HG03095 (cell line): ENCODE data around the gene HBS1L.

Experiments
- ATAC-seq: cut with Tn5 transposase; IDR thresholded peaks from one replicate; pipeline ENCODE4 v1.9.1; 2021; ENCODE audit warnings: moderate library complexity; ENCODE audit not compliant: unreplicated experiment

HBS1L gene

GRCh38 chr6:135054569-135055498 is at the start of gene HBS1L:
HBS1L (minus strand) TSS chr6:135054822; CDS start chr6:135054691, 131 bp downstream.
- ATAC-seq, result peak; percentile 97

- no peak for ATAC-seq
Observed at GRCh38 chr6:135104199-135104598, 49.6 kb upstream of the HBS1L start.

DNA sequence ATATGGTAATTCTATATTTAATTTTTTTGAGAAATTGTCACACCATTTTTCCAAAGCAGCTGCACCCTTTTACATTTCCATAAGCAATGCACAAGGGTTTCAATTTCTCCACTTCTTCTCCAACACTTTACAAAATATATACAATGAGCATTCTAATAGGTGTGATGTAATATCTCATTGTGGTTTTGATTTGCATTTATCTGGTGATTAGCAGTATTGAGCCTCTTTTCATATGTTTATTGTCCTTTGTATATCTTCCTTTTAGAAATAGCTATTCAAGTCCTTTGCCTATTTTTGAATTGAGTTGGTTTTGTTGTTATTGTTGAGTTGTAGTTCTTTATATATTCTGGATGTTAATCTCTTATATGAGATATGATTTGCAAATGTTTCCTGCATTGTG is 47.6 kb upstream of the HBS1L start:
- ATAC-seq, result no peak

- ATAC-seq, result no peak
Observed at GRCh38 chr6:135097172-135097571, 42.5 kb upstream of the HBS1L start.

DNA sequence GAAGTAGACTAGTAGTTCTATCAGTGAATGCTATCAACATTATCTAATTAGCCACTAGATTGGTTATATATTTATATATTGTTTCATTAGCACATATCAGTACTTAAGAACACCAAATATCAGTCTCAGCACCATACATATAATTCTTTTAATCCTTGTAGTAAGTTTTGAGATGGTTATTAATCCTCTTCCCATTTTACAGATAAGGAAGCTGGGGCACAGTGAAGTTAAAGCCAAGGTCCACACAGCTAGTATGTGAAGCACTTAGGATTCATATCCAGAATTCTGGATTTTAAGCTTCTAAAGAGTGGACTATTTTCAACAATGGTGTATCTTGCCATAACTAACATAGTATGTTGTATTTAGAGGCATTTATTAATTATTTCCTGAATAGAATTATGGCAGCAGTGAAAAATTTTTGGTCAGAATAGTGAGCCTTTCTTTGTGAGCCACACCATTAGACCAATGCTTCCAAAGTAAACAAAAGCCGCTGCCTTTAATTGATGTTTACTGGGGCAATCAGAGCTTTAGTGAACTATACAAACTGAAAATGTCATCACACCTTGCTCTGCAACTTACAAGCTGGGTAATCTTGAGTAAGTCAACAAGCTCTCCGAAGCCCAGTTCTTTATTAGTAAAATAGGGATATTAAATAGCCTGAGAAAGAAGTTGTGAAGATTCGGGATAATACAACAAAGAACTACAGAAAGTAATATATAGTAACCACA is 41.9 kb upstream of the HBS1L start:
- ATAC-seq, result no peak

- no peak for ATAC-seq
Observed at GRCh38 chr6:135095716-135096115, 41.1 kb upstream of the HBS1L start.

DNA sequence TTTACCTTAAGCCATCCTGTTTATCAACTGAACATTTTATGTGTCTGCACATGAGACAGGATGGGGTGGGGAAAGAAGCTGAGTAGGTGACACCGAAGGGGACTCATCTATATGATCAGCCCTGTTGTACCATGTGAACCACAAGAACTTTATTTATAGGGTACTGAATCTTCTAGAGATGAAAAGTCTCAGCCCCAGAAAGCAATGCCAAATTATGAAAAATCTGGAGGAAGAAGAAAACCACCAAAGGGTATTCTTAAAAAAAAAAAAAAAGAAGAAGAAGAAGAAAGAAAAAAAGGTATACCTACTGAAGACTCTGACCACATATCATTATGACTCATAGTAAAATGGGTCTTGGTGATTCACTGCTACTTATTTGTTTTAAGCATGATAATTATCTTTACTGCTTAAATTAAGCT is 39.8 kb upstream of the HBS1L start:
- peak; percentile 58 for ATAC-seq

DNA sequence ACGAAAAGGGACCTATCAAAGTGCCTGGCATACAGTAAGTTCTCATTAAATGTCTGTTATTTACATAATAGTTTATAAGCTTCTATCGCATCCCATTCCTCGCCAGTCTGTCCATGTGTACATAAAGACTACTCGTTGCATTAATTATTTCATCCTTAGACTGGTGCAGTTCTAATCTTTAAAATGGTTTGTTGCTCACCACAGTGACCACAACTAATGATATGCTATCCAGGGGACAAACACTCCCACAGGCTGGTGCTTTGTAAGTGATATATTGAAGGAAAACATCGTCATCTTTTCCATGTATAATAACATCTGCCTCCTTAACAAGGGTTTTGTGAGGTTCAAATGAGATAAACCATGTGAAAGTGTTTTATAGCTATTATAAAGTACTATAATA is 39.0 kb upstream of the HBS1L start:
- no peak for ATAC-seq

DNA sequence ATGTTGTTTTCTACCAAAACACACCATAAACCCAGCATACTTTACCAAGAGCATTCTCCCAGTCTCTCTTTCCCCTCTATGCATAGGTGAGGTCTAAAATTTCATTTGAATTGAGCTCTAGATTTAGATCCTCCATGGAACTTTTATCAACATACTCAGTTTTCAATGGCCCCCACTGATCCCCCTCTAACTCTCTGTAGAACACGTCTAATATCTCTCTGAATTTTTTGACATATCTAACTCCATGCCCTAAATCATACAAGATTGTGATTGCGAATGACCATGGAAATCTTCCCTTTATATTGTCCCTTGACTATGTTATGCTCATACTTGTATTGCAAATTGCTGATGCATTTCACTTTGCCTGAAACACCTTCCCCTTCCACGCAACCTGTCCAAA is 38.1 kb upstream of the HBS1L start:
- ATAC-seq, result no peak

- ATAC-seq, result no peak
Observed at GRCh38 chr6:135090819-135091218, 36.2 kb upstream of the HBS1L start.

DNA sequence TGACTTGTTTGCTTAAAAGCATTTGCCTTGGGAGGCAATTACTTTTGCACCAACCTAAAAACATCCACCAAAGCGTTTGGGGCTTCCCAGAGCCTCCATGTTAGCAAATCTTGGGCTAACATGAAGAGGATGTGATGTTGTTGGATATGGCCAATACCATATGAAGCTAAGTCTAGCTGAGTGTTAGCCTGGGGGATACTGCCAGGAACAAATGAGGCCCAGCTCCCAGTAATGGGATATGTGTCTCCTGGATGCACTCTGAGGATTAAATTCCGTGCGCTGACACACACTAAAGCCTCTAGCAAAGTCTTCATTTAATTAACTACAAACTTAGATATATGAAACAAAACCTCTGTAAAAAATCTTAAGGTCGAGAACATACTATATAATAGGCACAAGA is 35.3 kb upstream of the HBS1L start:
- no peak for ATAC-seq

DNA sequence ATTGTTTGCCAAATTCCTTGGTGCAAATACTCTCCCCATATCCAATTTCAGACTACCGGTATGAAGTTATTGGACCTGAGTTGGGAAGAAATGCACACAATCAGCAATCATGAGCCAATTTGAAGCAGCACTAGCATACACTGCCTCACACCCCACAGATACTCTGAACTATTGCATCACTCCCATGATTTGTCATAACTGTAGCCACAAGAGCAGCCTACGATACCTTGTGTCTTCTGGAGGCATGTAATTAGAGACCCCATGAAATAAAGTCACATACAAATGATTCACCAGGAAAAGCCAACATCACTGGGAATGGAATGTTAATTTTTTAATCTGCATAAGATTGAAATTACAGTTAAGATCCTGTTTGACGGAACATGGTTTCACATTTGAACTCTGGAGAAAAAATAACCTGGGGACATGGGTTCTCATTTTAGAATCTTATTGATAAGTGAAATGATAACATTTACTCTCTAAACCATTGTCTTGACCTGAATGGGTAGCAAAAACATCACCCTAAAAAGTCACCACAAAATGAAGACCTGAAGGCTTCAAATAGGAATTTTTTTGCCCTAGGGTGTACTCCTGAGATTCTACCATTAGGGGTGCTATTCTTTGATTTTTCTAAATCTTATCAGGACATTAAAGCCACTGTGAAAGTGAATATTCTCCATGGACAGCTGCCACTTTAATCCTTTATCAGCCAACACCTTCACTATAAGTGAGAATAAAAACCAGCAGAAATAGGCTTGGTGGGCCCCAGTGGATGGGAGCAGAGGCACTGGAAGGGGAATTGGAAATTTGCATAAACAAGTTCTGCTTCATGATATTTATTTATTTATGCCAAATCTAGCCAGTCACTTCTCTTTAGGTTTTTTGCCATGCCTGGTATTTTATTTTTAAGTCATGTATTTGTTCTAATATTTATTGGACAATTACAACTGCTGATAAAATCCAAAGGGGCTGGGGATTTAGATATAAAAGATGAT is 34.5 kb upstream of the HBS1L start:
- ATAC-seq, result peak; percentile 78

GRCh38 chr6:135088281-135088680 is 33.7 kb upstream of the HBS1L start:
- ATAC-seq, result peak; percentile 4

- no peak for ATAC-seq
Observed at GRCh38 chr6:135087803-135088202, 33.2 kb upstream of the HBS1L start.

- ATAC-seq, result no peak
Observed at GRCh38 chr6:135087403-135087802, 32.8 kb upstream of the HBS1L start.

DNA sequence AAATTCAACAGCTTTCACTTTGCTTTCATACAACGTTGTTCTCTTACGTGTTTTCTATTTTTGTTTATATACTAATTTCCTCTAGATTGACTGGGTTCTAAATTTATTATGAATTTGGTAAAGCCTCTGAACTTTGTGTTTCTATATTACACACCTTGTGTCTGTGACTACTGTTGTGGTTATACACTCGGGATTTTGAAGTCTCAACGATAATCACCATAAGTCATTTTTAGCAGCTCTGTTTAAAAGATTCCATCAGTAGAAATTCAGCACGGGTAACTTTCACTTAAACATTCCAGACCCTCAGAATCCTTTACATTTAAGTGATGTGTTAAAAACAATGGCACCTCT is 31.8 kb upstream of the HBS1L start:
- no peak for ATAC-seq

DNA sequence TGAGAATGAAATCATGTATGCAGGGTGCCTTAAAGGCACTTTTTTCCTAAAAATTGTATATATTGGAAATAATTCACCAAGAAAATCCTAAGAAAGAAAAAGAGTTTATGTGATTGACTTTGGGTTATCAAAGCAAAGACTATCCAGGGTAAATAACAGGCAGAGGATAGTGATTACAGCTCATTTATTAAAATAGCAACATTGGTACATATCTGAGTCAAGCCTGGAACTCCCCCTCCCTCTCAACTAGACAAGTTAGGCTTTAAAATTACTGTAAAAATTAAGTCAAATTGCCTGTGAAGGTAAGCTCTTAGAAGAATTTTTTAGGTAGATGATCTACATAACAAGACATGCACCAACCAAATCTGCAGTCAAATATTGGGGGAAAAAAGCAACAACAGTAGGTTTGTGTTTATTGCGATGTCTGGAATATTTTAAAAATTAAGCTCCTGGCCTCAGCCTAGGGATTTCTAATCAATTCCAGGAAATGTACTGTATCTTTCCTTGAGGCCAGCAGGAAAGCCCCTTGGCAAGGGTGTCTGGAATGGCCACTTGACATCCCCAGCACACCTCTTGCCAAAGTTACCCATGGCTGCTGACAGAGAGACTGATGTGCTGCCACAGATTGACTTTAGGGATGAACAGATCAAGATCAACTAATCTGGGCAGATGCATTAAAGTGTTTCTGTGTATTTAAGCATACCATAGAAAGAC is 31.2 kb upstream of the HBS1L start:
- no peak for ATAC-seq

- no peak for ATAC-seq
Observed at GRCh38 chr6:135084916-135085269, 30.3 kb upstream of the HBS1L start.

DNA sequence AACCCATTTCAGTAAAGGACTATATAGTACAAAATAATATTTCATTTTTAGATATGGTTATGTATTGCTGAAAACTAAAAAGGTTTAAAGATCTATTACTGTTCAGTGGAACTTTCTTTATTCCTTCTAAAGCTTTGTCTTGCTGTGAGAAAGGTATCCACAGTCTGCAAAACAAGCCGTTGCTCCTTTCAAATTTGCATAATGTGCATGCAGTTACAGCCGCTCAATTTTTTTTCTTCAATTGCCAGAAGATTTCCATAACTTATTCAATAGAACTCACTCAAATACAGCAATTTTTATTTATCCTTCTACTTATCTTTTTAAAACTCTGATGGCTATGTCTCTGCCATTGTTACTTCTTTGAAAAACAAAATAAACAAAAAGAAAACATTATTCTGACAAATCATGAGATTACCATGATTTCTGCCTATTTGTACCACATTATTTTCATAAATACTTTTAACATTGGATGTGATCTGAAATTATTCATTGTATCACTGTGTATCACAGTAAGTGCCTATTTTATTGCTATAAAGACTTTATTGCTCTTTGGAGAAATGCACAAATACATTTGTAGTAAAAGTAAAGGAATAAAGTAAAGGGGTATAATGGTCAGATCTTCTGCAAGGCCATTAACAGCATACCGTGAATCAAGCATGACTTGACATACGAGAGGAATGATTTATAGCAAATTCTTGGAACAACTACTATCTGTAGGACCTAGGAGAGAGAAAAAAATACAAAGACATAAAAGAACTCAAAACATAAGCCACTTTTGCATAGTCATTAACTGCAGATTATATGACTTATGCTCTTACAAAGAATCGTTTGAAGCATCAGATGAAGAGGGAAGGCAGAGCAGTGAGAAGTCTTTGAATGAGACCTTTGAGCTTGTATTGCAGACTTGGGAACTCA is 29.6 kb upstream of the HBS1L start:
- no peak for ATAC-seq
